Endodermal cell (in vitro differentiated cells): ENCODE results near the gene EFHC1. TPM values are rescaled to one million over a fixed set of nuclear protein-coding genes. Genes with fewer than 3 reads are reported as not detected.

Experiments
- DNase-seq: peaks from one replicate; pipeline ENCODE4 v3.0.0-alpha.2; 2017
- H3K27ac ChIP-seq: 2 replicates; pipeline ENCODE4 v1.5.1; 2013; ENCODE audit warnings: mild to moderate bottlenecking, low read depth, low read length, moderate library complexity
- H3K27me3 ChIP-seq: 2 replicates; pipeline ENCODE4 v1.6.1; 2013; ENCODE audit warnings: mild to moderate bottlenecking, low read length, moderate library complexity; ENCODE audit not compliant: insufficient read depth, control insufficient read depth, poor library complexity, severe bottlenecking
- H3K36me3 ChIP-seq: 2 replicates; pipeline ENCODE4 v1.7.0; 2013; ENCODE audit warnings: mild to moderate bottlenecking, low read length, moderate library complexity; ENCODE audit not compliant: control insufficient read depth, insufficient read depth
- H3K4me1 ChIP-seq: one replicate; pipeline ENCODE4 v1.7.0; 2013; ENCODE audit warnings: low read length; ENCODE audit not compliant: control insufficient read depth, insufficient read depth
- H3K4me3 ChIP-seq: 2 replicates; pipeline ENCODE4 v1.5.1; 2013; ENCODE audit warnings: mild to moderate bottlenecking, low read length, moderate library complexity
- H3K9ac ChIP-seq: 2 replicates; pipeline ENCODE4 v1.6.1; 2013; ENCODE audit warnings: mild to moderate bottlenecking, low read length, moderate library complexity; ENCODE audit not compliant: poor library complexity, severe bottlenecking; ENCODE audit errors: extremely low read depth
- H3K9me3 ChIP-seq: 2 replicates; pipeline ENCODE4 v1.6.1; 2013; ENCODE audit warnings: mild to moderate bottlenecking, low read length, moderate library complexity; ENCODE audit not compliant: control insufficient read depth
- H3K27ac Mint-ChIP-seq: 2 replicates; pipeline ENCODE4 v1.8.0; 2020; ENCODE audit warnings: mixed read lengths
- H3K27me3 Mint-ChIP-seq: 2 replicates; pipeline ENCODE4 v1.8.0; 2021; ENCODE audit warnings: mild to moderate bottlenecking, mixed read lengths; ENCODE audit not compliant: insufficient read depth
- H3K36me3 Mint-ChIP-seq: 2 replicates; pipeline ENCODE4 v1.8.0; 2020; ENCODE audit warnings: low read depth, mixed read lengths
- H3K4me1 Mint-ChIP-seq: 2 replicates; pipeline ENCODE4 v1.8.0; 2020; ENCODE audit warnings: mixed read lengths
- H3K4me3 Mint-ChIP-seq: 2 replicates; pipeline ENCODE4 v1.8.0; 2020; ENCODE audit warnings: mild to moderate bottlenecking, moderate library complexity, mixed read lengths
- H3K9me3 Mint-ChIP-seq: 2 replicates; pipeline ENCODE4 v1.8.0; 2020; ENCODE audit warnings: mild to moderate bottlenecking, mixed read lengths
- WGBS, 2 experiments: methylation state at CpG; one replicate each; pipeline versions ENCODE4 v1.1.5 to v1.1.7; 2013; ENCODE audit warnings: missing lambda C conversion rate in 2 of 2, mixed read lengths in 1 of 2; ENCODE audit not compliant: insufficient coverage in 1 of 2, insufficient read length in 1 of 2; 5-methylcytosine and 5-hydroxymethylcytosine counted together
- total RNA-seq, 2 donors: library from RNA; stranded (reverse); fragmentation: NEBNext Ultra II Directional in 1 of 2; extraction: Animal tissue kit (Norgen Biotek cat#: 25700) in 1 of 2; gene quantifications; 2 replicates in 1 of 2; 3 replicates in 1 of 2; pipeline ENCODE4 v1.2.1, GENCODE V29; 2021
- TF ChIP-seq, protein P1 (sequence below): fragments of 200-600 bp; sonication (generic); conservative IDR thresholded peaks from 2 replicates; pipeline ENCODE4 v1.5.0; 2021; ENCODE audit warnings: antibody characterized with exemption, mild to moderate bottlenecking

EFHC1 gene
- total RNA-seq, 2 donors from 2014 or later: 26.4 to 46.4 TPM

DNA sequence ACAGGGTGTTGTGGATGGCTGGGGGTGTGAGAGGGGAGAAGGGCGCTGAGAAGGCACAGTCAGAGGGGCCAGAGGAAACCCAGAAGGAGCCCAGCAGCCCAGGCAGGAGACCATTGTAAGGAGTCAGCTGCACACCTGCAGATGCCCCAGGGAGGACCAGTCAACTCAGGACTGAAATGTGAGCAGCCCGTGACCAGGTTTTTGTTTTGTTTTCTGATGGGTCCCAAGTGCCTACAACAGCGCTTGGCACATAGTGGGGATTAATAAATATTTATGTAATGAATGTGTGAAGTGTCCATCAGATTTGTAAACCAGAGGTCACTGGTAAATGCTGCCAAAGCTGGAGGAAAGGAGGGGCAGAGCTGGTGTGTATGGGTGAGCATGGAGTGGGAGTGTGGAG is 126.5 kb downstream of the EFHC1 start:
- Mint-ChIP-seq H3K9me3 (no peaks in the 10 kb centered on the region), H3K27me3 (no peaks in the 10 kb centered on the region), H3K4me3 (no peak overlapping the region), H3K4me1 (peaks cover 58% of the 10 kb centered on the region), H3K36me3 (no peaks in the 10 kb centered on the region), H3K27ac (no peak overlapping the region)
- H3K9ac ChIP-seq: no peak overlapping the region
- no peaks in the 10 kb centered on the region for H3K36me3 ChIP-seq
- WGBS, 2 experiments: 92 to 95% methylated on average over 3 of the region's 3 CpGs
- no peak overlapping the region for H3K27ac ChIP-seq
- TF ChIP-seq, protein P1, sequence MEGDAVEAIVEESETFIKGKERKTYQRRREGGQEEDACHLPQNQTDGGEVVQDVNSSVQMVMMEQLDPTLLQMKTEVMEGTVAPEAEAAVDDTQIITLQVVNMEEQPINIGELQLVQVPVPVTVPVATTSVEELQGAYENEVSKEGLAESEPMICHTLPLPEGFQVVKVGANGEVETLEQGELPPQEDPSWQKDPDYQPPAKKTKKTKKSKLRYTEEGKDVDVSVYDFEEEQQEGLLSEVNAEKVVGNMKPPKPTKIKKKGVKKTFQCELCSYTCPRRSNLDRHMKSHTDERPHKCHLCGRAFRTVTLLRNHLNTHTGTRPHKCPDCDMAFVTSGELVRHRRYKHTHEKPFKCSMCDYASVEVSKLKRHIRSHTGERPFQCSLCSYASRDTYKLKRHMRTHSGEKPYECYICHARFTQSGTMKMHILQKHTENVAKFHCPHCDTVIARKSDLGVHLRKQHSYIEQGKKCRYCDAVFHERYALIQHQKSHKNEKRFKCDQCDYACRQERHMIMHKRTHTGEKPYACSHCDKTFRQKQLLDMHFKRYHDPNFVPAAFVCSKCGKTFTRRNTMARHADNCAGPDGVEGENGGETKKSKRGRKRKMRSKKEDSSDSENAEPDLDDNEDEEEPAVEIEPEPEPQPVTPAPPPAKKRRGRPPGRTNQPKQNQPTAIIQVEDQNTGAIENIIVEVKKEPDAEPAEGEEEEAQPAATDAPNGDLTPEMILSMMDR: no peak
- no peaks in the 10 kb centered on the region for H3K27me3 ChIP-seq
- H3K9me3 ChIP-seq: no peaks in the 10 kb centered on the region
- DNase-seq: no peak
- H3K4me1 ChIP-seq: peaks cover 21% of the 10 kb centered on the region
- H3K4me3 ChIP-seq: no peak overlapping the region

DNA sequence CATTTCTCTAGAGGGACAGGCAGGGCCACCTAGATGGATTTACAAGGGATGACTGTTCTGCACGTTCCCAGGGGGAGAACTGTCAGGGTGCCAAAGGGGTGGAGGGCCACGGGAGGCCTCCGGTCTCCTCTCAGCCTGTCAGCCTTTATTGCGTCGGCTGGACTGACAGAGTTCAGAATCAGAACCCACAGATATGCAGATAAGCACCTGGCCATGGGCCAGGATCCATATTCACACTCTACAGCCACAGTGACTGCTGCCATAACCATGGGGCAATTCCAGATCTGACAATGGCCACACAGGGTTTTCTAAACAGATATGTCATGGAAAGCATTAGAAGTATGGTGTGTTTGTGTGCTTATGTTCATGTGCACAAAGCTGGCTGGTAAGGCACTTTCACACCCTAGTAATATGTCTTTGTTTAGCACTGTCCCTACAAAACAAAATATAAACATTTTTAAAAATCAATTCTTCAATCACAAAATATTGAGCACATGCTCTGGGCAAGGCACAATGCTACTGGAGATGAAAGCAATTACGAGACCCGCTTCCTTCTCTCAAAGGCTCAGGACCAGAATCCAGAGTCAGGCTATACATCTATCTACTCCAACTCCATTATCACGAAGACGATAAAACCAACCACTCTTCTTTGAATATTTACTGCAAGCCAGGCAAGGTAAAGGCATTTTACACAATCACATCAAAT is 127.7 kb downstream of the EFHC1 start:
- TF ChIP-seq, protein P1: no peak
- Histone ChIP-seq H3K4me1 (peaks cover 29% of the 10 kb centered on the region), H3K27me3 (no peaks in the 10 kb centered on the region), H3K9ac (no peak overlapping the region), H3K36me3 (no peaks in the 10 kb centered on the region), H3K27ac (no peak overlapping the region), H3K4me3 (no peak overlapping the region), H3K9me3 (no peaks in the 10 kb centered on the region)
- H3K36me3 Mint-ChIP-seq: no peaks in the 10 kb centered on the region
- H3K4me1 Mint-ChIP-seq: peaks cover 63% of the 10 kb centered on the region
- no peaks in the 10 kb centered on the region for H3K27me3 Mint-ChIP-seq
- H3K4me3 Mint-ChIP-seq: no peak overlapping the region
- H3K9me3 Mint-ChIP-seq: no peaks in the 10 kb centered on the region
- 93 to 95% methylated on average over 9 of the region's 9 CpGs for WGBS, 2 experiments
- no peak overlapping the region for H3K27ac Mint-ChIP-seq
- DNase-seq: no peak

DNA sequence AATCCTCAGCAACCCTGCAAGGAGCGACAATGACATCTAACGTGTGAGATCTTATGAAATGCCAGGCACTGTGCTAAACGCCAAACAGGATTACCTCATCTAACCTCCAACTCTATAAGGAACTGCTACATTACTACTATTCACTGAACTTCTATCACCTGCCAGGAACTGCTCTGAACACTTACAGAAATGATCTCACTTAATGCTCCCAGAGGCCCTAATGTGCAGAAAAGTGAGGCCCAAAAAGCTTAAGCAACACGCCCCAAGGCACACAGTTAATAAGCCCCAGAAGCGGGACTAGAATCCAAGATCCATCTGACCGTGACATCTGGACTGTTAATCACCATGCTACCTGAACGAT is 128.2 kb downstream of the EFHC1 start:
- Histone ChIP-seq H3K27ac (no peak overlapping the region), H3K4me1 (peaks cover 29% of the 10 kb centered on the region)
- H3K27ac Mint-ChIP-seq: no peak overlapping the region

More for the DNA sequence above, 128.2 kb downstream of the EFHC1 start:
- 89 to 96% methylated on average over 7 of the region's 7 CpGs for WGBS, 2 experiments
- H3K4me1 Mint-ChIP-seq: peaks cover 64% of the 10 kb centered on the region
- H3K36me3 Mint-ChIP-seq: no peaks in the 10 kb centered on the region
- Histone ChIP-seq H3K9ac (no peak overlapping the region), H3K36me3 (no peaks in the 10 kb centered on the region), H3K27me3 (no peaks in the 10 kb centered on the region), H3K4me3 (no peak overlapping the region), H3K9me3 (no peaks in the 10 kb centered on the region)
- no peaks in the 10 kb centered on the region for H3K27me3 Mint-ChIP-seq
- H3K4me3 Mint-ChIP-seq: no peak overlapping the region
- TF ChIP-seq, protein P1: no peak
- no peak for DNase-seq
- no peaks in the 10 kb centered on the region for H3K9me3 Mint-ChIP-seq
